HUES48 (cell line): ENCODE data around the gene UBE3A.

Experiments
- H3K27ac ChIP-seq: one replicate; pipeline ENCODE4 v1.7.0; 2013; ENCODE audit warnings: low read depth, low read length, inconsistent platforms
- H3K27me3 ChIP-seq: 2 replicates; pipeline ENCODE4 v1.6.1; 2013; ENCODE audit warnings: mild to moderate bottlenecking, low read length; ENCODE audit not compliant: control insufficient read depth, insufficient read depth
- H3K36me3 ChIP-seq: 2 replicates; pipeline ENCODE4 v1.6.1; 2013; ENCODE audit warnings: low read length; ENCODE audit not compliant: control insufficient read depth, insufficient read depth
- H3K4me1 ChIP-seq: 2 replicates; pipeline ENCODE4 v1.6.1; 2013; ENCODE audit warnings: mild to moderate bottlenecking, low read length; ENCODE audit not compliant: control insufficient read depth, insufficient read depth
- H3K4me3 ChIP-seq: 2 replicates; pipeline ENCODE4 v1.5.1; 2013; ENCODE audit warnings: mild to moderate bottlenecking, low read depth, low read length
- H3K9ac ChIP-seq: 2 replicates; pipeline ENCODE4 v1.6.1; 2013; ENCODE audit warnings: mild to moderate bottlenecking, low read depth, low read length, moderate library complexity
- H3K9me3 ChIP-seq: 2 replicates; pipeline ENCODE4 v1.6.1; 2013; ENCODE audit warnings: low read length; ENCODE audit not compliant: control insufficient read depth, insufficient read depth

UBE3A gene

GRCh38 chr15:25332306-25332705 is 106.5 kb downstream of the UBE3A start:
- Histone ChIP-seq H3K27ac (no peak overlapping the region), H3K36me3 (peaks cover 11% of the 10 kb centered on the region; the same call in 1 of the 2 replicates), H3K4me3 (no peak overlapping the region), H3K4me1 (peaks cover 8% of the 10 kb centered on the region), H3K27me3 (no peaks in the 10 kb centered on the region), H3K9me3 (no peaks in the 10 kb centered on the region), H3K9ac (no peak overlapping the region)

GRCh38 chr15:25331860-25332259 is 107.0 kb downstream of the UBE3A start:
- Histone ChIP-seq H3K4me3 (no peak overlapping the region), H3K4me1 (peaks cover 8% of the 10 kb centered on the region), H3K27ac (no peak overlapping the region), H3K36me3 (peaks cover 7% of the 10 kb centered on the region; the same call in 1 of the 2 replicates), H3K27me3 (no peaks in the 10 kb centered on the region), H3K9me3 (no peaks in the 10 kb centered on the region), H3K9ac (no peak overlapping the region)

- no peak overlapping the region for H3K4me3 ChIP-seq
- no peaks in the 10 kb centered on the region for H3K9me3 ChIP-seq
- peaks cover 2% of the 10 kb centered on the region; the same call in 1 of the 2 replicates for H3K36me3 ChIP-seq
- peaks cover 8% of the 10 kb centered on the region for H3K4me1 ChIP-seq
- no peaks in the 10 kb centered on the region for H3K27me3 ChIP-seq
- H3K9ac ChIP-seq = no peak overlapping the region
- no peak overlapping the region for H3K27ac ChIP-seq
Measured at GRCh38 chr15:25331404-25331803, 107.4 kb downstream of the UBE3A start.

- Histone ChIP-seq H3K4me1 (peaks cover 8% of the 10 kb centered on the region), H3K27ac (no peak overlapping the region), H3K9ac (no peak overlapping the region), H3K4me3 (no peak overlapping the region), H3K9me3 (no peaks in the 10 kb centered on the region), H3K27me3 (no peaks in the 10 kb centered on the region), H3K36me3 (no peaks in the 10 kb centered on the region)
Measured at GRCh38 chr15:25329696-25330095, 109.1 kb downstream of the UBE3A start.

GRCh38 chr15:25327686-25328085 is 111.1 kb downstream of the UBE3A start:
- Histone ChIP-seq H3K36me3 (no peaks in the 10 kb centered on the region), H3K27ac (no peak overlapping the region), H3K27me3 (no peaks in the 10 kb centered on the region), H3K4me1 (peaks cover 8% of the 10 kb centered on the region), H3K9me3 (no peaks in the 10 kb centered on the region), H3K9ac (no peak overlapping the region), H3K4me3 (no peak overlapping the region)

- Histone ChIP-seq H3K4me1 (peaks cover 8% of the 10 kb centered on the region), H3K9ac (no peak overlapping the region), H3K27ac (no peak overlapping the region), H3K36me3 (no peaks in the 10 kb centered on the region), H3K4me3 (no peak overlapping the region), H3K27me3 (no peaks in the 10 kb centered on the region), H3K9me3 (no peaks in the 10 kb centered on the region)
Measured at GRCh38 chr15:25325187-25325586, 113.6 kb downstream of the UBE3A start.

- no peaks in the 10 kb centered on the region for H3K27me3 ChIP-seq
- no peak overlapping the region for H3K4me3 ChIP-seq
- H3K36me3 ChIP-seq = no peaks in the 10 kb centered on the region
- H3K4me1 ChIP-seq = 0 out of 2 replicates have a peak, but pooled peaks cover under 1% of the 10 kb centered on the region
- H3K9ac ChIP-seq = no peak overlapping the region
- H3K27ac ChIP-seq = no peak overlapping the region
- H3K9me3 ChIP-seq = peaks cover 4% of the 10 kb centered on the region
Measured at GRCh38 chr15:25323420-25323819, 115.4 kb downstream of the UBE3A start.

GRCh38 chr15:25287823-25288222 is 151.0 kb downstream of the UBE3A start:
- Histone ChIP-seq H3K27me3 (no peaks in the 10 kb centered on the region), H3K9me3 (peaks cover 48% of the 10 kb centered on the region; the same call in 1 of the 2 replicates), H3K27ac (no peak overlapping the region), H3K4me3 (no peak overlapping the region), H3K9ac (no peak overlapping the region), H3K36me3 (no peaks in the 10 kb centered on the region), H3K4me1 (no peaks in the 10 kb centered on the region)
